Measurements from ENCODE around the gene YIPF2. TPM values are rescaled to one million over a fixed set of nuclear protein-coding genes. Genes with fewer than 3 reads are reported as not detected.

YIPF2 gene
- total and polyA plus RNA-seq, 10 of the 15 experiments (the other 5 are each of a cell fraction or from before 2014, with no cell fraction given) = 0.92 to 38.9 (median 17.6) TPM

DNA sequence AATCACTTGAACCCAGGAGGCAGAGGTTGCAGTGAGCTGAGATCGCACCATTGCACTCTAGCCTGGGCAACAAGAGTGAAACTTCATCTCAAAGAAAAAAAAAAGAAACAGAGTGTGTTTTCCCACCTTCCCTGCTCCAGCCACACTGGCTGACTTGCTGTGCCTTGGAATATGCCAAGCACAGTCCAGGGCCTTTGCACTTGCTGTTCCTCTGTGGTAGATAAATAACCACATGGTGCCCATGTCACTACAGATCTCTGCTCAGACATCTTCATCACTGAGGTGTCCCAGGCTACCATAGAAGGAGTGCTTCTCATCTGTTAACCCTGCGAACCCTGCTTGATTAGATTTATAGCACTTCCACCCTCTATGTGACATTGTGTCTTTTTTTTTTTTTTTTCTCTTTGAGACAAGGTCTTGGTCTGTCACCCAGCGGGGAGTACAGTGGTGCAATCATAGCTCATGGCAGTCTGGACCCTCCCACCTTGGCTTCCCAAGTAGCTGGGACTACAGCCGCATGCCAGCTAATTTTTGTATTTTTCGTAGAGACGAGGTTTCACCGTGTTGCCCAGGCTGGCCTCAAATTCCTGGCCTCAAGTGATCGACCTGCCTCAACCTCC is 42.8 kb upstream of the YIPF2 start:
- ChIA-PET POLR2A (interaction anchor here (0.6 kb wide), 1 partner anchor 10 kb away, joined by 3 read pairs; no protein-coding TSS in a partner anchor), CTCF (interaction anchor here (1.1 to 2.0 kb wide), 4 partner anchors 12 to 64 kb away, joined by 3 to 12 read pairs (median 4); no protein-coding TSS in a partner anchor), SMC1A (ENCODE audit: uncharacterized antibody, unreplicated experiment) (interaction anchor here (1.7 kb wide), 1 partner anchor 29 kb away, joined by 7 read pairs; no protein-coding TSS in a partner anchor), RAD21 (ENCODE audit: unreplicated experiment) (interaction anchor here (0.6 to 2.2 kb wide), 2 partner anchors 24 to 29 kb away, joined by 4 to 11 read pairs; no protein-coding TSS in a partner anchor)
- DNase-seq (ENCODE audit: low read depth, low spot score) = no peak
- H3K4me2 ChIP-seq (ENCODE audit: control insufficient read depth, insufficient read depth) = no peak overlapping the region
- H3K9ac ChIP-seq (ENCODE audit: control insufficient read depth, insufficient read depth, low read length) = no peak overlapping the region
- H2AFZ ChIP-seq (ENCODE audit: control insufficient read depth, low read depth, low read length) = no peak overlapping the region
- peaks cover 86% of the 10 kb centered on the region for H3K79me2 ChIP-seq (ENCODE audit: control insufficient read depth, insufficient read depth, low read length)
- H3K36me3 ChIP-seq (ENCODE audit: control insufficient read depth in 2 of 2, insufficient read depth in 2 of 2, low read length in 1 of 2) = peaks cover 0 to 4% of the 10 kb centered on the region in 2 experiments; a peak in 2 of 4 replicates
- intact Hi-C loops (cut with micrococcal nuclease; ENCODE audit: unreplicated experiment) = no loop called here
- TF ChIP-seq FOXK2 (IDR thresholded peaks at IDR 0.05) (no peak), NBN (IDR thresholded peaks at IDR 0.05) (no peak), WRNIP1 (IDR thresholded peaks at IDR 0.05; ENCODE audit: borderline replicate concordance, low read depth, low read length) (no peak), BRCA1 (IDR thresholded peaks at IDR 0.05; ENCODE audit: low read depth, low read length) (no peak), ZNF384 (IDR thresholded peaks at IDR 0.05; ENCODE audit: borderline replicate concordance, low read depth, low read length) (no peak)
- FAIRE-seq = no peak
- no TSS peak for BruUV-seq (replicated peaks)
- H3K4me1 ChIP-seq (ENCODE audit: control insufficient read depth, insufficient read depth, low read length) = peaks cover 28% of the 10 kb centered on the region
- ATAC-seq = no peak
- peaks cover 4% of the 10 kb centered on the region for H4K20me1 ChIP-seq (ENCODE audit: control insufficient read depth, insufficient read depth)
- peaks cover 1% of the 10 kb centered on the region; the same call in 1 of the 3 replicates for H3K9me3 ChIP-seq (replicated peaks; ENCODE audit: control insufficient read depth, insufficient read depth, low read length)
- H3K27me3 ChIP-seq (replicated peaks in 1 of 2; ENCODE audit: control insufficient read depth in 2 of 2, insufficient read depth in 2 of 2, low read length in 1 of 2) = no peaks in the 10 kb centered on the region
- 84% methylated on average over 6 of the region's 8 CpGs for WGBS (ENCODE audit: insufficient coverage, insufficient replicate concordance, low lambda C conversion rate, missing lambda C conversion rate)
- in situ Hi-C loops (cut with MboI) = no loop called here
- no peak overlapping the region for H3K4me3 ChIP-seq
- H3K27ac ChIP-seq (ENCODE audit: control insufficient read depth, insufficient read depth) = no peak overlapping the region
